Measurements from ENCODE around the gene LCE1B.

LCE1B gene

DNA sequence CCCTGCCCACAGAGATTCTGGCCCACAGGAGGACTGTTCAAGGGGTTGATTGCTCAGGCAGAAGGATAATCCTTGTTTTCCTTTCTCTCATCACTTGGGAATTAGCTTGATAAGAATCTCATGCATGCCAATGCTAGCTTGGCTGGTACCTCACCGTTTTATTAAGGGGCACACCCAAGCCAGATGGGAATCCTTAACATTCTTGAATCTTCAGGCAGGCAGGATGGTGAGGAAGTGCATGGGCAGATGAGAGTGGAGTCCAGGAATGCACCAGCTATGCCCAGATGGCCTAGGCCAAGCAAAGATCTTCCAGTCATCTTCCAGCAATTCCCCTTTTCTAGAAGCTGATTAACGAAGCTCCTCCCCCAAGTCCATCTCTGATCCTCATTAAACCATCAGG lies 43.9 kb downstream of the LCE1B start:
- DNase-seq (ENCODE audit: low read depth) = no peak
- no peak overlapping the region for H3K4me3 ChIP-seq (ENCODE audit: low read depth, low read length)
- TF ChIP-seq, protein P1, sequence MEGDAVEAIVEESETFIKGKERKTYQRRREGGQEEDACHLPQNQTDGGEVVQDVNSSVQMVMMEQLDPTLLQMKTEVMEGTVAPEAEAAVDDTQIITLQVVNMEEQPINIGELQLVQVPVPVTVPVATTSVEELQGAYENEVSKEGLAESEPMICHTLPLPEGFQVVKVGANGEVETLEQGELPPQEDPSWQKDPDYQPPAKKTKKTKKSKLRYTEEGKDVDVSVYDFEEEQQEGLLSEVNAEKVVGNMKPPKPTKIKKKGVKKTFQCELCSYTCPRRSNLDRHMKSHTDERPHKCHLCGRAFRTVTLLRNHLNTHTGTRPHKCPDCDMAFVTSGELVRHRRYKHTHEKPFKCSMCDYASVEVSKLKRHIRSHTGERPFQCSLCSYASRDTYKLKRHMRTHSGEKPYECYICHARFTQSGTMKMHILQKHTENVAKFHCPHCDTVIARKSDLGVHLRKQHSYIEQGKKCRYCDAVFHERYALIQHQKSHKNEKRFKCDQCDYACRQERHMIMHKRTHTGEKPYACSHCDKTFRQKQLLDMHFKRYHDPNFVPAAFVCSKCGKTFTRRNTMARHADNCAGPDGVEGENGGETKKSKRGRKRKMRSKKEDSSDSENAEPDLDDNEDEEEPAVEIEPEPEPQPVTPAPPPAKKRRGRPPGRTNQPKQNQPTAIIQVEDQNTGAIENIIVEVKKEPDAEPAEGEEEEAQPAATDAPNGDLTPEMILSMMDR (IDR thresholded peaks at IDR 0.05; ENCODE audit: low read depth, low read length, missing control alignments) = no peak
- in situ Hi-C loops (cut with HindIII; ENCODE audit: low sequenced_read_pairs) = no loop called here

DNA sequence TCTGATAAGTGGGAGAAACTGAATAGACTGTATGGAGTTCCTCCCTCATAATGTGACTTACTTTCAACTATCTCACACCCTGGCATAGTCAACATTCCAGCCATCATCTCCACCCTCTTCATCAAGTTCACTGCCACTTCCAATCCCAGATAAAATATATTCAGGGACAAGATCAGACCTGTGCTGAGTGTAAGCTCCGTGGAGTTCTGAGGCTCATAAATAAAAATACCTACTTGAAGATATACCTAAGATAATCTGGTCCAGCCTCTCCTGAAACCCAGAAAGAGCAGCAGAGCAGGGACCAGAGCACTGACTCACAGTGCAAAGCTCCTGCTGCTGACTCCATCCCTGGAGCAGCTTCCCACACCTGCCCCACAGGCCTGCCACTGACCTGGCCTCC lies 46.3 kb downstream of the LCE1B start:
- H3K4me3 ChIP-seq (ENCODE audit: low read depth, low read length) = no peak overlapping the region
- TF ChIP-seq, protein P1 (IDR thresholded peaks at IDR 0.05; ENCODE audit: low read depth, low read length, missing control alignments) = no peak
- in situ Hi-C loops (cut with HindIII; ENCODE audit: low sequenced_read_pairs) = no loop called here
- DNase-seq (ENCODE audit: low read depth) = no peak

DNA sequence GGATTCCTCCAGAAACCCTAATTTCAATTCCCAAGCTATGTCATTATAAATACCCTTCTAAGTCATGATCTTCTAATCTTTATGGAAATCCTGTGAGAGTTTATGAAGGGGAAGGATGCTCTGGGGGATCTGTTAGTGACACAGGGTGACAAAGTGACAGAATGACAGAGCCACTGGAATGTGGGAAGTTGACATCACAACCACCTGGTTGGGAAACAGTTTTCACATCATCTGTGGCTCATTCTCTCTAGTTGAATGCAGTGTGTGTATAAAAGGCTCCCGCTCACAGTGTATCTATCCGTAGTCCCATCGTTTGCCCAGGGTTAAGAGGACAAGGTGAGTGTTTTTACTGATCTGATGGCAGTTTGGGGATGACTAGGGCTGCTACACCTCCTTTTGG lies 47.9 kb downstream of the LCE1B start, which contains the start of gene LCE7A:
TSS of gene LCE7A (plus strand) at position 301 of the 400 bp plus-strand sequence. CDS start 702 bp downstream, outside the sequence.
- DNase-seq (ENCODE audit: low read depth) = no peak
- in situ Hi-C loops (cut with HindIII; ENCODE audit: low sequenced_read_pairs) = no loop called here
- TF ChIP-seq, protein P1 (IDR thresholded peaks at IDR 0.05; ENCODE audit: low read depth, low read length, missing control alignments) = no peak
- no peak within 1 kb of the TSS for H3K4me3 ChIP-seq (ENCODE audit: low read depth, low read length)

DNA sequence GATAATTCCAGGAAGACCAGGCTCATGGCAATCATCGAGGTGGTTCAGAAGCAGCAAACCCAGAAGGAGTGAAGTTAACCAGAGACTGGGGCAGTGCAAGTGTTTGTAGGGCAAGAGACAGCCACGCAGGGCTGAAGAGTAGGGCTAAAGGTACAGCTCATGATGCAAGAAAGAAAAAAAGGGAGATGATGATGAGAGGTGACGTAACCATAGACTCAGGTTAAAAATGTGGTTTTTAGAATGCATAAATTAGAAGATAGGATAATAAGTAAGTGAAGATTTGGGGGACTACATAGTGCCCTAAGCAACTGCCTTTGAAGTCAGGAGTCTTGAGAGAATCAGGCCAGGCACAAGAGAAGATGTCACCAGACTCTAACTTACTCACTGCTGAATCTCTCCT lies 48.4 kb downstream of the LCE1B start:
- no peak for DNase-seq (ENCODE audit: low read depth)
- TF ChIP-seq, protein P1 (IDR thresholded peaks at IDR 0.05; ENCODE audit: low read depth, low read length, missing control alignments) = no peak
- no peak overlapping the region for H3K4me3 ChIP-seq (ENCODE audit: low read depth, low read length)
- in situ Hi-C loops (cut with HindIII; ENCODE audit: low sequenced_read_pairs) = no loop called here

DNA sequence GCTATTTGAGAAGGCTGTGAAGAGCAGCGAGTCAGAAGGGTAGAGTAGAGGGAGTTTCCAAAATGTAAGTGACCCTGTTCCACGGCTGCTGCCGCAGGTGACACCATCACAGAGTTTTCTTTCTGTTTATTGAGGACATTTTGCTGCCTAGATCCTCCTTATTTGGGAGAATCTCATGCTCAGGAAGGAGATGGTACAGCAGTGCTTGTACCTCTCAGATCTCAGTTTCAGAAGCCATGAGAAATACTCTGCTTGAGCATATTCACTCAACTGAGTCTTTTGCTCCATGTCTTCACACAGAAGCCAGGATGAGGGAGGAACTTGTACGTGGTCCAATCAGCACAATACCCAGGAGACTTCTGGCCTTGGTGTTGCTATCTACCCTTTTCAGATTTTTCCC lies 49.6 kb downstream of the LCE1B start:
- TF ChIP-seq, protein P1 (IDR thresholded peaks at IDR 0.05; ENCODE audit: low read depth, low read length, missing control alignments) = no peak
- no peak for DNase-seq (ENCODE audit: low read depth)
- no peak overlapping the region for H3K4me3 ChIP-seq (ENCODE audit: low read depth, low read length)
- in situ Hi-C loops (cut with HindIII; ENCODE audit: low sequenced_read_pairs) = no loop called here
